Measurements from ENCODE around the gene MAIP1. TPM values are rescaled to one million over a fixed set of nuclear protein-coding genes. Genes with fewer than 3 reads are reported as not detected.

Gene MAIP1
- total and polyA plus RNA-seq, 2 donors (not counting 3 experiments of a cell fraction or from before 2014, with no cell fraction given): 12.0 to 17.7 TPM

DNA sequence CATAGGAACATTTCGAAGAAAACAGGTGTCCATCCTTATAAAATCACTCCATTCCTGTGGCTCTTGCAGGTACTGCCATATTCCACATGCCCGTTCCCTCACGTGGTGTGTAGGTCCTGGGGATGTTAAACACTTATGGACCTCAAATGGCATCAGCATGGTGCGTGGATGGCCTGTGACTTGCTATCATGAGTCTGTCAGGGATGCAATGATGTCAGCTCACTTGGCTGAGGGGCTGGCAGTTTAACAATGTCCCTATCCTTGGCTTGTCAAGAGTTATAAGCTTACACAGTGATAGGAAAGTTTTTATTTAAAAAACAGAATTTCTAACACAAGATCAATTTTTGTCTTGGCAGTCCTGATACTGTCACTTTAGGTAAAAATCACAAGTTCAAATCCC is 28.8 kb downstream of the MAIP1 start:
- no peak for DNase-seq (ENCODE audit: low read depth, low spot score)
- Histone ChIP-seq H3K27me3 (ENCODE audit: control insufficient read depth in 2 of 2, insufficient read depth in 2 of 2, low read length in 2 of 2) (peaks cover 0 to 3% of the 10 kb centered on the region in 2 experiments), H3K9me3 (replicated peaks; ENCODE audit: control insufficient read depth, insufficient read depth, low read length) (no peaks in the 10 kb centered on the region), H4K20me1 (replicated peaks; ENCODE audit: control insufficient read depth, extremely low read depth, insufficient read depth, low read length) (no peaks in the 10 kb centered on the region), H3K4me1 (ENCODE audit: control insufficient read depth, extremely low read depth, insufficient read depth, low read length) (peaks cover 13% of the 10 kb centered on the region), H2AFZ (ENCODE audit: low read depth, low read length) (no peak overlapping the region), H3K4me3 (replicated peaks in 1 of 3; ENCODE audit: insufficient read depth in 1 of 3, low read depth in 1 of 3, low read length in 3 of 3) (no peak overlapping the region), H3K4me2 (ENCODE audit: insufficient read depth, low read length) (no peak overlapping the region), H3K9me1 (replicated peaks; ENCODE audit: control insufficient read depth, extremely low read depth, insufficient read depth, low read length) (no peaks in the 10 kb centered on the region), H3K9ac (replicated peaks; ENCODE audit: extremely low read depth, insufficient read depth, low read length) (no peak overlapping the region), H3K79me2 (ENCODE audit: control insufficient read depth, insufficient read depth, low read length) (no peaks in the 10 kb centered on the region), H3K27ac (ENCODE audit: insufficient read depth, low read depth, low read length) (no peak overlapping the region), H3K36me3 (ENCODE audit: control insufficient read depth in 2 of 2, extremely low read depth in 1 of 2, insufficient read depth in 2 of 2, low read length in 2 of 2) (no peaks in the 10 kb centered on the region)
- no peak for FAIRE-seq
- BruUV-seq (replicated peaks): no TSS peak
- intact Hi-C loops (cut with micrococcal nuclease): loop anchor here (5.0 to 10.0 kb wide), 2 partner anchors 201 to 828 kb away; partner anchors contain the start of gene BZW1
- dilution Hi-C loops (cut with MboI; ENCODE audit: extremely low pct_ligation_motif_present, low sequenced_read_pairs): no loop called here
- POLR2A ChIA-PET: no interaction called here
- TF ChIP-seq POLR2A (IDR thresholded peaks at IDR 0.05; ENCODE audit: low read depth, low read length) (no peak), MYC (IDR thresholded peaks at IDR 0.05; ENCODE audit: low read depth, low read length) (no peak), GATA2 (IDR thresholded peaks at IDR 0.05; ENCODE audit: insufficient read depth, insufficient read length, low read depth, low read length) (no peak), FOS (IDR thresholded peaks at IDR 0.05; ENCODE audit: borderline replicate concordance, insufficient read depth, low read length) (no peak), JUN (IDR thresholded peaks at IDR 0.05; ENCODE audit: borderline replicate concordance, insufficient read depth, insufficient read length, low read depth) (no peak), EZH2 (IDR thresholded peaks at IDR 0.05; ENCODE audit: borderline replicate concordance, low read depth, low read length, severe bottlenecking) (no peak), POLR2AphosphoS5 (IDR thresholded peaks at IDR 0.05; ENCODE audit: insufficient read depth, low read depth, low read length) (no peak)
- TF ChIP-seq, protein P1, sequence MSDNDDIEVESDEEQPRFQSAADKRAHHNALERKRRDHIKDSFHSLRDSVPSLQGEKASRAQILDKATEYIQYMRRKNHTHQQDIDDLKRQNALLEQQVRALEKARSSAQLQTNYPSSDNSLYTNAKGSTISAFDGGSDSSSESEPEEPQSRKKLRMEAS (IDR thresholded peaks at IDR 0.05; ENCODE audit: insufficient read depth, insufficient read length): no peak
- TF ChIP-seq, protein P2, sequence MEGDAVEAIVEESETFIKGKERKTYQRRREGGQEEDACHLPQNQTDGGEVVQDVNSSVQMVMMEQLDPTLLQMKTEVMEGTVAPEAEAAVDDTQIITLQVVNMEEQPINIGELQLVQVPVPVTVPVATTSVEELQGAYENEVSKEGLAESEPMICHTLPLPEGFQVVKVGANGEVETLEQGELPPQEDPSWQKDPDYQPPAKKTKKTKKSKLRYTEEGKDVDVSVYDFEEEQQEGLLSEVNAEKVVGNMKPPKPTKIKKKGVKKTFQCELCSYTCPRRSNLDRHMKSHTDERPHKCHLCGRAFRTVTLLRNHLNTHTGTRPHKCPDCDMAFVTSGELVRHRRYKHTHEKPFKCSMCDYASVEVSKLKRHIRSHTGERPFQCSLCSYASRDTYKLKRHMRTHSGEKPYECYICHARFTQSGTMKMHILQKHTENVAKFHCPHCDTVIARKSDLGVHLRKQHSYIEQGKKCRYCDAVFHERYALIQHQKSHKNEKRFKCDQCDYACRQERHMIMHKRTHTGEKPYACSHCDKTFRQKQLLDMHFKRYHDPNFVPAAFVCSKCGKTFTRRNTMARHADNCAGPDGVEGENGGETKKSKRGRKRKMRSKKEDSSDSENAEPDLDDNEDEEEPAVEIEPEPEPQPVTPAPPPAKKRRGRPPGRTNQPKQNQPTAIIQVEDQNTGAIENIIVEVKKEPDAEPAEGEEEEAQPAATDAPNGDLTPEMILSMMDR (IDR thresholded peaks at IDR 0.05; ENCODE audit: extremely low read depth in 1 of 2, insufficient read depth in 1 of 2, low read depth in 1 of 2, low read length in 2 of 2): no peak
- CTCF ChIA-PET: interaction anchor here (0.7 to 3.0 kb wide), 6 partner anchors 11 to 723 kb away, joined by 3 to 62 read pairs (median 3); partner anchors contain the start of gene SGO2

Data from endothelial cell of umbilical vein (primary cell).